ENCODE data around the gene OPN1MW2. TPM values are rescaled to one million over a fixed set of nuclear protein-coding genes. Genes with fewer than 3 reads are reported as not detected.
"Not testable (repeated sequence)": the region's sequence is repeated elsewhere in the genome, so short reads cannot be mapped to it uniquely, and the experiment has no call there.

The OPN1MW2 gene
- total RNA-seq: not detected

DNA sequence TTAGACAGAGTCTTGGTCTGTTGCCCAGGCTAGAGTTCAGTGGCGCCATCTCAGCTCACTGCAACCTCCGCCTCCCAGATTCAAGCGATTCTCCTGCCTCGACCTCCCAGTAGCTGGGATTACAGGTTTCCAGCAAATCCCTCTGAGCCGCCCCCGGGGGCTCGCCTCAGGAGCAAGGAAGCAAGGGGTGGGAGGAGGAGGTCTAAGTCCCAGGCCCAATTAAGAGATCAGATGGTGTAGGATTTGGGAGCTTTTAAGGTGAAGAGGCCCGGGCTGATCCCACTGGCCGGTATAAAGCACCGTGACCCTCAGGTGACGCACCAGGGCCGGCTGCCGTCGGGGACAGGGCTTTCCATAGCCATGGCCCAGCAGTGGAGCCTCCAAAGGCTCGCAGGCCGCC, at the start of gene OPN1MW2:
Gene OPN1MW2, plus strand, starts transcription at position 301 of the 400 bp plus-strand sequence. Its CDS starts 60 bp downstream, at position 361.
- DNase-seq (ENCODE audit: low spot score); intact Hi-C loops (cut with DNase I); ATAC-seq: not testable (repeated sequence)

DNA sequence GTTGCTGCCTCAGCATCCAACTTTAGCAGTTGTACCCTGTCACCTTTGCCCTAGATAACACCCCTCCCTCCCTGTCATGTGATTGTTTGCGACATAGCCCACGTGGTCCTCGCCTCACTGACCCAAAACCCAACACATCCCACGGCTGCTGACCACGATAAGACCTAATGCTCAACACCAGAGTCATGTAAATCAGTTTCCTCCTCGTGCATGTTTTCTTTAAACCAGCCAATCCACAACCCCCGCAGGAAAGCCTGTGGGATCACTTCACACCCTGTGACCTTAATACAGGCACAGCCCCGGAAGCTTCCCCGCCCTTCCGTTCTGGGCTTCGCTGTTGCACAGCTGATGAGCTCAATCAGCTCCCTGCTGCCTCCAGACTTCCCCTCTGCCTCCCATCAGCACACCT, 47.0 kb upstream of the OPN1MW2 start:
- intact Hi-C loops (cut with DNase I): not testable (repeated sequence)
- ATAC-seq: peak; percentile 92

DNA sequence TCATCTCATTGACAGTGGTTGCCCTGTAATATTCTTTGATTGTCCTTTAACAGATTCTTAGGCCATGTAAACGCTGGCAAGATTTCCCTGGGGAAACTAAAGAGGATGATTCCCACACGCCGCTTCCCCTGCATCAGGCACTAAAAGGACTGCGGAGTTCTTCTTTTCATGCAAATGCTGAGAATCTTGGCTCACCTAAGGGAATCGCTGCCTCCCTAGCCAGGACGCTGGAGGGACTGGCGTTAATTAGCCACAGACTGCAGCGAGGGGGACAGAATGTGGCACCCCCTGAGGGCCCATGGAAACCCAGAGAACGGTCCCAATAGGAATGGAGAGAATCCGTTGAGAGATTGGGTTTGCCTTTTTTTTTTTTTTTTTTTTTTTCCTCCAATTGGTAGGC, 45.2 kb upstream of the OPN1MW2 start:
- intact Hi-C loops (cut with DNase I); DNase-seq (ENCODE audit: low spot score); ATAC-seq: not testable (repeated sequence)

More for the DNA sequence above, 47.0 kb upstream of the OPN1MW2 start:
- not testable (repeated sequence) for DNase-seq (ENCODE audit: low spot score)

DNA sequence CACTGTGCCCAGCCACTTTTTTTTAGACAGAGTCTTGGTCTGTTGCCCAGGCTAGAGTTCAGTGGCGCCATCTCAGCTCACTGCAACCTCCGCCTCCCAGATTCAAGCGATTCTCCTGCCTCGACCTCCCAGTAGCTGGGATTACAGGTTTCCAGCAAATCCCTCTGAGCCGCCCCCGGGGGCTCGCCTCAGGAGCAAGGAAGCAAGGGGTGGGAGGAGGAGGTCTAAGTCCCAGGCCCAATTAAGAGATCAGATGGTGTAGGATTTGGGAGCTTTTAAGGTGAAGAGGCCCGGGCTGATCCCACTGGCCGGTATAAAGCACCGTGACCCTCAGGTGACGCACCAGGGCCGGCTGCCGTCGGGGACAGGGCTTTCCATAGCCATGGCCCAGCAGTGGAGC, 37.3 kb upstream of the OPN1MW2 start, which contains the start of gene OPN1MW:
Gene OPN1MW, plus strand, starts transcription at position 301 of the 400 bp plus-strand sequence. Its CDS starts 82 bp downstream, at position 383.
- intact Hi-C loops (cut with DNase I); ATAC-seq; DNase-seq (ENCODE audit: low spot score): not testable (repeated sequence)

DNA sequence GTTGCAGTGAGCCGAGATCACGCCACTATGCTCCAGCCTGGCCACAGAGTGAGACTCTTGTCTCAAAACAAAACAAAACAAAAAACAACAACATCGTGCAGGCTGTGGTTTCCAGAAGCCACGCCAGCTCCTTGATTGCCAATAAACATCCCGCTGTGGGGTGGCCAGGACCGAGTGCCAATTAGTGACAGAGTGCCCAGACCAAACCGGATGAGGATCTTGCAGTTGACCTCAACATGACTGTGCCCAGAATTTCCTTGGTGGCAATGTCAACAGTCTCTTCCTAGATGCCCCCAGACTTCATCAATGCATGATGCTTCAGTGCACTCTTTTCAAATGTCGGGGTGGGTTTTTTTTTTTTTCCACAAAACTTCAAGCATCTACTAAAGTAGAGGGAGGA, 35.8 kb upstream of the OPN1MW2 start:
- intact Hi-C loops (cut with DNase I); ATAC-seq; DNase-seq (ENCODE audit: low spot score): not testable (repeated sequence)

DNA sequence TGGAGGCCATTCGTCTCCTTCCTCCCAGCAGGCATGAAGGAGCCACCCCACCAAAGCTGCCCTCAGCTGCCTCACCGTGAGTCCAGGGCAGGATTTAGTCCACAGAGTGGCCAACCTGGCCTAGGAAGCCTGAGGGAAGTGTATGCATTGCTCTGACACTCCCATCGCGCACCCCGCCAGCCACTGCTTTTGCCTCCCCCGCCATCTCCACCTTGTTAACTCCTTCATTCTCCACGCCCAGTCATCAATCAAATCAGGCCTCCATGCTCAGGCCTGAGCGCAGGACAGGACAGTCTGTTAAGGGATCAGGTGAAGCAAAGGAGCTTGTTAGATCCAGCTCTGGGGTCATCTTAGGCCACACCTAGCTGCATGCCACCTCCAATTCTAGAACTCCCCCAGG, 26.7 kb upstream of the OPN1MW2 start:
- DNase-seq (ENCODE audit: low spot score); intact Hi-C loops (cut with DNase I); ATAC-seq: not testable (repeated sequence)

DNA sequence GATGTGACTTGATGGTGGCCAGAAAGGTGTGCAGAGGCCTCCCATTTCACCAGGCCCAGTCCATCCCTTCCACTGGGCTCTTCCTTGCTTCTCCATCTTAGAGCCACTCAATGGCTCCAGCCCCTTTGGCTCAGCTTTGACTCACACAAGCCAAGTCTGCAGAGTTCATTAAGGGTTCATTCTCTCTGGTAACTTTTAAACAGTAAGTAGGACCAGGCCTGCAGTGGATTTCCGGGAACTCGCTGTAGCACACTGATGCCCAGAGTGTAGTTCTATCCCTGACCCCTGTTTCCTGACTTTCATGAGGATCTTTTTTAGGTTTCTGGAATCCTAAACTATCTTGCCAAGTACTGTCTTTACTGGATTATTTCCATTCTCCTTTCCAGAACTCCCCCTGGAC, 25.2 kb upstream of the OPN1MW2 start:
- intact Hi-C loops (cut with DNase I); DNase-seq (ENCODE audit: low spot score): not testable (repeated sequence)
- ATAC-seq: peak; percentile 86

DNA sequence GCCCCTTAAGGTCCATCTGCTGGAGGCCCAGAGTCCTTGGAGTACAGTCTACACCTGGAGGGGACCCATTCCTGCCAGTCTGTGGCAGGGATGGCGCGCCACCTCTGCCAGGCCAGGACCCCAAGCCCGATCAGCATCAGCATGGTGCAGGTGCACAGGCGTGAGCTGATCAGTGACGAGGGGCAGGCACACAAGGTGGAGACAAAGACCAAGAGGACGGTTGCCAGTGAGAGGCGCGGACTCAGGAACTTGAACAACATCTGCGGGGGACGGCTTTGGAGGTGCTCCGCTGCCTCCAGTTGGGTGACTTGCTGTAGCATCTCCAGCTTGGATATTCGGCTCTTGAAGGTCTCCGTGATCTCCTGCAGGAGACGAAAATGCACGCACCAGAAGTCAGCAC, 23.1 kb upstream of the OPN1MW2 start:
- intact Hi-C loops (cut with DNase I); DNase-seq (ENCODE audit: low spot score); ATAC-seq: not testable (repeated sequence)

DNA sequence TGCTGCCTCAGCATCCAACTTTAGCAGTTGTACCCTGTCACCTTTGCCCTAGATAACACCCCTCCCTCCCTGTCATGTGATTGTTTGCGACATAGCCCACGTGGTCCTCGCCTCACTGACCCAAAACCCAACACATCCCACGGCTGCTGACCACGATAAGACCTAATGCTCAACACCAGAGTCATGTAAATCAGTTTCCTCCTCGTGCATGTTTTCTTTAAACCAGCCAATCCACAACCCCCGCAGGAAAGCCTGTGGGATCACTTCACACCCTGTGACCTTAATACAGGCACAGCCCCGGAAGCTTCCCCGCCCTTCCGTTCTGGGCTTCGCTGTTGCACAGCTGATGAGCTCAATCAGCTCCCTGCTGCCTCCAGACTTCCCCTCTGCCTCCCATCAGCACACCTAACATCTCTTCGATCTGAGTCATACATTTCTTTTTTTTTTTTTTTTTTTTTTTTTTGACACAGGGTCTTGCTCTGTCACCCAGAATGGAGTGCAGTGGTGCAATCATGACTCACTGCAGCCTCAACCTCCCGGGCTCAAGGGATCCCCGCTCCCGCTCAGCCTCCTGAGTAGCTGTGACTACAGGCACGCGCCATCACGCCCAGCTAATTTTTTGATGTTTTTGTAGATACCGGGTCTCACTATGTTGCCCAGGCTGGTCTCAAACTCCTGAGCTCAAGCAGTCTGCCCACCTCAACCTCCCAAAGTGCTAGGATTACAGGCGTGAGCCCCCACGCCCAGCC, 9.7 kb upstream of the OPN1MW2 start:
- ATAC-seq: peak; percentile 92
- DNase-seq (ENCODE audit: low spot score); intact Hi-C loops (cut with DNase I): not testable (repeated sequence)

DNA sequence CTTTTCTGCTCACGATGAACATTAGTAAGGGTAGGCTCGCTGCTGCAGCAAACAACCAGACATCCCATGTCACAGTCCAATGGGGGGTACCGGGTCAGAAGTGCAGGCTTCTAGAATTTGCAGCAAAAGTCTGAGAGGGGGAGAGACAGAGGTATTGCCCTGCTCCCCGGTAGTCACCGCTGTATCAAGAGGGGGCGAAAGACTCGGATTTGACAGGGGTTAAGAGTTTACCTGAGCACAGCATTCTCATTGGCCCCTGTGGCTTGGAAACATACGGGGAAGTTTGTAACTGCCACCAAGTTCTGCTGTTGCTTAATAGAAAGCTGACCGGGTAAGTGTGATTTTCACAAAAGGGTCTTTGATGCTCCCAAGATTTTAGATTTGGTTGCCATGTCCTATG, 8.5 kb upstream of the OPN1MW2 start:
- DNase-seq (ENCODE audit: low spot score); intact Hi-C loops (cut with DNase I); ATAC-seq: not testable (repeated sequence)

DNA sequence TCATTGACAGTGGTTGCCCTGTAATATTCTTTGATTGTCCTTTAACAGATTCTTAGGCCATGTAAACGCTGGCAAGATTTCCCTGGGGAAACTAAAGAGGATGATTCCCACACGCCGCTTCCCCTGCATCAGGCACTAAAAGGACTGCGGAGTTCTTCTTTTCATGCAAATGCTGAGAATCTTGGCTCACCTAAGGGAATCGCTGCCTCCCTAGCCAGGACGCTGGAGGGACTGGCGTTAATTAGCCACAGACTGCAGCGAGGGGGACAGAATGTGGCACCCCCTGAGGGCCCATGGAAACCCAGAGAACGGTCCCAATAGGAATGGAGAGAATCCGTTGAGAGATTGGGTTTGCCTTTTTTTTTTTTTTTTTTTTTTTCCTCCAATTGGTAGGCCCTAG, 8.1 kb upstream of the OPN1MW2 start:
- intact Hi-C loops (cut with DNase I); DNase-seq (ENCODE audit: low spot score); ATAC-seq: not testable (repeated sequence)

DNA sequence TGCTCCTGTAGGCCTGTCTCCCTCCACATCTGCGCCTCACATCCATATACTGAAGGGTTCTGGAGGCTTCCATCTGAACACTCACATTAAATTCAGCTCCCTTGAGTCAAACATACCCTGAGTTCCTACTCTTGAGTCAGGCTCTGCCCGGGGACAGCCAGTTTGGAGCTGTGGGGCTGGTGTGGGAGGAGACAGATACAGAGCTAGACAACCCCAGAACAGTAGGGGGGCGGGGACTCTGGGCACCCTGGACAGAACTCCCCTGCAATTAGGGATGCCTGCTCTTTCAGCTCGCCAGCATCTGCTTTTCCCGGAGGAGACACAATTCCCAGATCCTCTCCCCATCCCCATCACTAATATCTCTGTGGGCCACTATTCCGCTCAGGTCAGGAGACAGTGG, 5.7 kb downstream of the OPN1MW2 start:
- intact Hi-C loops (cut with DNase I); DNase-seq (ENCODE audit: low spot score); ATAC-seq: not testable (repeated sequence)

DNA sequence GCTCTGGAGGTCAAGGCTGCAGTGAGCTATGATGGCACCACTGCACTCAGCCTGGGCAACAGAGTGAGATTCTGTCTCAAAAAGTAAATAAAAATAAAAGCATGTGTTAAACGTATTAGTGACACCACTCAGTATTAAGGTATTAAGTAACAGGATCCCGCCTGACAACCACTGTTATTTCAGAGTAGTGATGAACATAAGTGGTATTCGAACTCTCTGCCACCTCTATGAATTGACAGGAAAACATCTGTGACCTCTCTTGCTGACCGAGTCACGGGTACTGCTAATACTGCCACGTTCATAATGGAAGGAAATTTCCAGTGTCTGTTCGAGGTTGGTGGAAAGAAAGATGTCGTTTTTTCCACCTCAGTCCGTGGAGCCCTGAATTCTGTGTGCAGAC, 7.2 kb downstream of the OPN1MW2 start:
- ATAC-seq; DNase-seq (ENCODE audit: low spot score); intact Hi-C loops (cut with DNase I): not testable (repeated sequence)

DNA sequence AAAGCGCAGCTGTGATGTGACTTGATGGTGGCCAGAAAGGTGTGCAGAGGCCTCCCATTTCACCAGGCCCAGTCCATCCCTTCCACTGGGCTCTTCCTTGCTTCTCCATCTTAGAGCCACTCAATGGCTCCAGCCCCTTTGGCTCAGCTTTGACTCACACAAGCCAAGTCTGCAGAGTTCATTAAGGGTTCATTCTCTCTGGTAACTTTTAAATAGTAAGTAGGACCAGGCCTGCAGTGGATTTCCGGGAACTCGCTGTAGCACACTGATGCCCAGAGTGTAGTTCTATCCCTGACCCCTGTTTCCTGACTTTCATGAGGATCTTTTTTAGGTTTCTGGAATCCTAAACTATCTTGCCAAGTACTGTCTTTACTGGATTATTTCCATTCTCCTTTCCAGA, 11.9 kb downstream of the OPN1MW2 start:
- intact Hi-C loops (cut with DNase I): not testable (repeated sequence)
- peak; percentile 75 for ATAC-seq

DNA sequence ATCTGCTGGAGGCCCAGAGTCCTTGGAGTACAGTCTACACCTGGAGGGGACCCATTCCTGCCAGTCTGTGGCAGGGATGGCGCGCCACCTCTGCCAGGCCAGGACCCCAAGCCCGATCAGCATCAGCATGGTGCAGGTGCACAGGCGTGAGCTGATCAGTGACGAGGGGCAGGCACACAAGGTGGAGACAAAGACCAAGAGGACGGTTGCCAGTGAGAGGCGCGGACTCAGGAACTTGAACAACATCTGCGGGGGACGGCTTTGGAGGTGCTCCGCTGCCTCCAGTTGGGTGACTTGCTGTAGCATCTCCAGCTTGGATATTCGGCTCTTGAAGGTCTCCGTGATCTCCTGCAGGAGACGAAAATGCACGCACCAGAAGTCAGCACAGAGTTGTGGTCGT, 14.1 kb downstream of the OPN1MW2 start:
- ATAC-seq; intact Hi-C loops (cut with DNase I); DNase-seq (ENCODE audit: low spot score): not testable (repeated sequence)

More for the DNA sequence above, 11.9 kb downstream of the OPN1MW2 start:
- not testable (repeated sequence) for DNase-seq (ENCODE audit: low spot score)

DNA sequence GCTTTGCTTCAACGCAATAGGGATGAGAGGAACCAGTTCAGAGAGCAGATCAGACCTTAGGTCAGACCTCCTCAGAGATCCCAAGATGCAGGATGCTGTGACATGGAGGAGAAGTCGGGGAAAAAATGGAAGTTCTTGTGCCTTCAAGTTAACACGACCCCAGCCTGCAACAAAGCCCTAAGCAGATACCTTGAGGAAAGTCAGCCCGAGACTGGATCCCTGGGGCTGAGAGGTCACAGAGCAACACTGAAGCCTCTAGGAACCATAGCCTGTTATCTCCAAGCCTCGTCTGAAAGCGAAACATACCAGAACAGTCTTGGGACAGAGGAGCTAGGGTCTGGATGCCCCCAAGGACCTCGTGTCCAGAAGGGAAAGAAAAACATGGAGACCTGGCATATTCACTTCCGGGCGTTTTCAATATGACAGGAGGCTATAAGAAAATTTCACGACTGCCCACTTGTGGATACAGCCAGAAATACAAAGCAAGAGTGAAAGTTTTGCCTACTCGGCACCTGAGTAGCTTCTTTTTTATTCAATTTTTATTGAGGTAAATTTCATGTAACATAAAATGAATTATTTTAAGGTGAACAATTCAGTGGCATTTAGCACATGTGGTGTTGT, 19.5 kb downstream of the OPN1MW2 start:
- DNase-seq (ENCODE audit: low spot score); ATAC-seq; intact Hi-C loops (cut with DNase I): not testable (repeated sequence)

DNA sequence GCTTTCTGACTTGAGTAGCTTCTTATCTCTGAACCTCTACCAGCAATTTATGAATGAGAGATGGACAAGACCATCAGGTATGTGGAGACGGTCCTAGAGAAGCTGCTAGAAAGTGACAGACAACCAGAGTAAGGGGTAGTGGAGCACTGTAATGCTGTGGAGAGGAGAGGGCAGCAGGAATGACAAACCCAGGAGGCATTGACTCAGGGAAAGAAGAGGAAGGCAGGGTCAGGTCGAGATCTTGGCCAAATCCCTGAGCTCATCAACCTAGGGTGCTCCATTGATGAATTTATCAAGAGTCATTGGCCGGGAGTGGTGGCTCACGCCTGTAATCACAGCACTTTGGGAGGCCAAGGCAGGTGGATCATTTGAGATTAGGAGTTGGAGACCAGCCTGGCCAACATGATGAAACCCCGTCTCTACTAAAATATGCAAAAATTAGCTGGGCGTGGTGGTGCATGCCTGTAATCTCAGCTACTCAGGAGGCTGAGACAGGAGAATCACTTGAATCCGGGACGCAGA, 20.5 kb downstream of the OPN1MW2 start:
- intact Hi-C loops (cut with DNase I); ATAC-seq; DNase-seq (ENCODE audit: low spot score): not testable (repeated sequence)

DNA sequence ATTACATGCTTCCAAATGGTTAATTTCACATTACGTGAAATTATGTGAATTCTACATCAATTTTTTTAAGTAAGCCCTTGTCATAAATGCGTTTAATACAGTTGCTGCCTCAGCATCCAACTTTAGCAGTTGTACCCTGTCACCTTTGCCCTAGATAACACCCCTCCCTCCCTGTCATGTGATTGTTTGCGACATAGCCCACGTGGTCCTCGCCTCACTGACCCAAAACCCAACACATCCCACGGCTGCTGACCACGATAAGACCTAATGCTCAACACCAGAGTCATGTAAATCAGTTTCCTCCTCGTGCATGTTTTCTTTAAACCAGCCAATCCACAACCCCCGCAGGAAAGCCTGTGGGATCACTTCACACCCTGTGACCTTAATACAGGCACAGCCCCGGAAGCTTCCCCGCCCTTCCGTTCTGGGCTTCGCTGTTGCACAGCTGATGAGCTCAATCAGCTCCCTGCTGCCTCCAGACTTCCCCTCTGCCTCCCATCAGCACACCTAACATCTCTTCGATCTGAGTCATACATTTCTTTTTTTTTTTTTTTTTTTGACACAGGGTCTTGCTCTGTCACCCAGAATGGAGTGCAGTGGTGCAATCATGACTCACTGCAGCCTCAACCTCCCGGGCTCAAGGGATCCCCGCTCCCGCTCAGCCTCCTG, 28.0 kb downstream of the OPN1MW2 start:
- intact Hi-C loops (cut with DNase I); DNase-seq (ENCODE audit: low spot score): not testable (repeated sequence)
- ATAC-seq: peak; percentile 91

DNA sequence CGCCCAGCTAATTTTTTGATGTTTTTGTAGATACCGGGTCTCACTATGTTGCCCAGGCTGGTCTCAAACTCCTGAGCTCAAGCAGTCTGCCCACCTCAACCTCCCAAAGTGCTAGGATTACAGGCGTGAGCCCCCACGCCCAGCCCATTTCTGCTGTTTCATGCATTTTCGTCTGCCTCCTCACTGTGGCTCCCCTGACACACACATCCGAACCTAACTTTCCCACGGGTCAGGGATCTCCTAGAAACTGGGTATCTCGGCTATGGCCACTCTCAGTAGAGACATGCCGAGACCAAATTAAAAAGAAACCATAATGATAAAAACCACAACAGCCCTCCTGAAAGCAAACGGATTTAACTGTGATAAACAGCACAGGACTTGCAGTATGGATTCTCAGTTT, 28.5 kb downstream of the OPN1MW2 start:
- intact Hi-C loops (cut with DNase I); DNase-seq (ENCODE audit: low spot score): not testable (repeated sequence)
- ATAC-seq: peak; percentile 22

Data from sciatic nerve (tissue), 2 donors.